Measurements from ENCODE around the gene STK16. TPM values are rescaled to one million over a fixed set of nuclear protein-coding genes. Genes with fewer than 3 reads are reported as not detected.
A peak's percentile ranks its signal among the peaks of the same experiment; 100 is the strongest.
"Not testable (repeated sequence)": the region's sequence is repeated elsewhere in the genome, so short reads cannot be mapped to it uniquely, and the experiment has no call there.

STK16 gene
- total RNA-seq, 1 experiment from 2014 or later, result 21.6 TPM

DNA sequence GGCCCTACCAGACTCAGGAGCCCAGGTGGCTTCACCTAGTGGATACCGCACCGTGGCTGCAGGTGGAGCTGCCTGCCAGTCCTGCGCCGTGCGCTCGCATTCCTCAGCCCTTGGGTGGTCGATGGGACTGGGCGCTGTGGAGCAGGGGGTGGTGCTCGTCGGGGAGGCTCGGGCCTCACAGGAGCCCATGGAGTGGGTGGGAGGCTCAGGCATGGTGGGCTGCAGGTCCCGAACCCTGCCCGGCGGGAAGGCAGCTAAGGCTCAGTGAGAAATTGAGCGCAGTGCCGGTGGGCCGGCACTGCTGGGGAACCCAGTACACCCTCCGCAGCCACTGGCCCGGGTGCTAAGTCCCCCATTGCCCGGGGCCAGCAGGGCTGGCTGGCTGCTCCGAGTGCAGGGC lies 43.9 kb upstream of the STK16 start:
- H3K9me3 ChIP-seq (ENCODE audit: control insufficient read depth, low read depth, low read length); H3K27me3 ChIP-seq (ENCODE audit: insufficient read depth, low read length); H3K18ac ChIP-seq (ENCODE audit: insufficient read length, low read depth, low read length); H3K9ac ChIP-seq (ENCODE audit: extremely low read depth, insufficient read length, low read length); H2BK12ac ChIP-seq (ENCODE audit: insufficient read length, low read depth, low read length); H4K5ac ChIP-seq (ENCODE audit: insufficient read length, low read depth, low read length); H3K4me3 Mint-ChIP-seq; H3K27ac ChIP-seq (ENCODE audit: insufficient read length, low read depth, low read length); H3K9me3 Mint-ChIP-seq; H2BK120ac ChIP-seq (ENCODE audit: low read depth, low read length, poor library complexity, severe bottlenecking); H2BK20ac ChIP-seq (ENCODE audit: low read depth, low read length, poor library complexity, severe bottlenecking); H2BK5ac ChIP-seq (ENCODE audit: insufficient read length, low read length); H2AK5ac ChIP-seq (ENCODE audit: insufficient read length, low read length); H3K4me2 ChIP-seq (ENCODE audit: insufficient read depth, insufficient read length, low read length); H3K79me1 ChIP-seq (ENCODE audit: insufficient read depth, low read depth, low read length, poor library complexity, severe bottlenecking); H3K27ac Mint-ChIP-seq; H3K56ac ChIP-seq (ENCODE audit: insufficient read length, low read depth, low read length); H4K8ac ChIP-seq (replicated peaks; ENCODE audit: insufficient read length, low read depth, low read length); H3K14ac ChIP-seq (ENCODE audit: insufficient read depth, low read length); H4K20me1 ChIP-seq (ENCODE audit: control insufficient read depth, insufficient read depth, insufficient read length); H3K4me1 ChIP-seq (ENCODE audit: insufficient read depth, low read length); H2AFZ ChIP-seq (ENCODE audit: low read length); H3K4ac ChIP-seq (ENCODE audit: low read depth, low read length); H4K91ac ChIP-seq (ENCODE audit: insufficient read length, low read depth, low read length); H3K23ac ChIP-seq (ENCODE audit: insufficient read length, low read depth, low read length); H3K23me2 ChIP-seq (ENCODE audit: insufficient read length, low read depth, low read length, poor library complexity, severe bottlenecking); H2BK15ac ChIP-seq (ENCODE audit: low read depth, low read length); H3K79me2 ChIP-seq (ENCODE audit: insufficient read depth, low read length); H3K36me3 Mint-ChIP-seq (ENCODE audit: insufficient read depth in 1 of 3, low read depth in 3 of 3); H3T11ph ChIP-seq (ENCODE audit: low read length): not testable (repeated sequence)
- no CpG with 5 or more reads among the region's 21 CpGs for WGBS (ENCODE audit: extremely low coverage, insufficient read length, low lambda C conversion rate)
- Mint-ChIP-seq H3K27me3 (ENCODE audit: low read depth) (peaks cover 10% of the 10 kb centered on the region), H3K4me1 (peaks cover 14 to 20% of the 10 kb centered on the region in 2 experiments)
- peak; percentile 16 for DNase-seq
